GM21723 (cell line): ENCODE data around the gene VPS54.
"Not testable (repeated sequence)": the region's sequence is repeated elsewhere in the genome, so short reads cannot be mapped to it uniquely, and the experiment has no call there.

Source experiments
- ATAC-seq: cut with Tn5 transposase; IDR thresholded peaks from one replicate; pipeline ENCODE4 v1.9.1; 2021; ENCODE audit warnings: mild to moderate bottlenecking, moderate library complexity; ENCODE audit not compliant: unreplicated experiment

The VPS54 gene

GRCh38 chr2:63874204-63875130, 144.8 kb downstream of the VPS54 start:
- ATAC-seq: no peak

DNA sequence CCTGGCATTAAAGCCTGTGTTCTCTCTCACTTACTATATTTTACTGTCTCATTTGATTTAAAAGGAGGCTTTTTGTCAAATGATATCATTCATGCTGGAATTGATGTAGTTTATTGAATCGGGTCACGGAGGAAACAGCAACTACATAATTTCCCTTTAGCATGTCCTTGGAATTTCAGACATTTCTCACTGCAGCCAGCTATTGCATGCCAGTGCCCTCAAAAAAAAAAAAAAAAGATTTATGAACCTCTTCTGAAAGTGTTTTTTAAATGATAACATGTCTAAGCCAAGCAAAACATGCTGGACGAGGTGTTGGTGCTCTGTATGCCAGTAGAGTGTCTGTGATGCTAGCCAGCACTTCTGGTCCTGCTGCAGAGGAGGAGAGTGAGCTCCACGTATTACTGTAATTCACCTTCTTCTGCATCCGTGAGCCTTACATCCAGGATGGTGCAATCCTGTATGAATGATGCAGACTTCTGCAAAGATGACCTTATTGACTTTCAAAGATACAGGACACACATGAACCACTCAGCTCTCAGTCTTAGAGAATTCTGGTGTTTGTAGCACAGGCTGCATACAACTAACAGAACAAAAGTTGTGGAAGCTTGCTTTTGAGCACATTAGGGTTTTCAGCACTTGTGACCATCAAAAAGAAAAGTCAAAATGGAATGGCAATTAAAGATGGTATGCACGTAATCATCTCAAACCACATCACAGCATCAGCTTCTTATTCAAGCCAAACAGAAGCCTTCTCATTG, 146.5 kb downstream of the VPS54 start:
- no peak for ATAC-seq

- no peak for ATAC-seq
Measured at GRCh38 chr2:63871864-63872263, 147.4 kb downstream of the VPS54 start.

DNA sequence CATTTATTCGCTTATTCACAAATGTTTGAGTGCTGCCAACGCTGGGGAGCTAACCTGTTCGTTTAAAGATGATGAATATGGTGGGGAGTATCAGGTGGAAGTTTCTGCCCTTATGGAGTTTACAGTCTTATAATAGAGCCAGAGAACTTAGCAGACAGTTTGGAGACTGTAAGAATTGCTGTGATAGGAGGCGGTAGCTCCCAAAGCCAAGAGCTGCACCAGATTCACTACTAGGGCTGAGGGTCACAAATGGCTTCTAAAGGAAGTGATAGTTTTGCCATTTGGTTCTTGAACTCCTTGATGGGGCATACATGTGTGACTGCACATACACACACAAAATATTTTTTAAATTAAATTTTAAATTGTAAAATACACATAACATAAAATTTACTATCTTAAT, 148.5 kb downstream of the VPS54 start:
- ATAC-seq: no peak

- no peak for ATAC-seq
Measured at GRCh38 chr2:63866009-63866709, 153.1 kb downstream of the VPS54 start.

GRCh38 chr2:63865159-63865799, 153.9 kb downstream of the VPS54 start:
- ATAC-seq: no peak

- no peak for ATAC-seq
Measured at GRCh38 chr2:63863707-63864106, 155.5 kb downstream of the VPS54 start.

DNA sequence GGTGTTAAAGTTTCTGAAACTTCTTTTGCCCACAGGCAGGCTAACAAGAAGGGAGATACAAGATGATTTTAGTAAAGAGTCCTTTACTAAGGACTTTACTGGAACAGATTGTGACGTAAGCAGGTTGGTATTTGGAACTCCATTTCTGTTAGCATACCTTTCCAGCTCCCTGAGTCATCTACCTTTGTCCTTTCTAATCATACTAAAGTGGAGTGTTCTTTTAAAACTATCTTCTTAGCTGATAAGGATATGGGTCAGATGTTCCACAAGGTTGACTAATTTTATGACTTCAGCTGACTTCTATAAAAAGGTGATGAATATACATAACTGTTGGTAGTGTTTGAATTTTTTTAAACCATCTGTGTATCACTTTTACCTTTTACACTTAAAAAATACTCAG, 156.4 kb downstream of the VPS54 start:
- no peak for ATAC-seq

DNA sequence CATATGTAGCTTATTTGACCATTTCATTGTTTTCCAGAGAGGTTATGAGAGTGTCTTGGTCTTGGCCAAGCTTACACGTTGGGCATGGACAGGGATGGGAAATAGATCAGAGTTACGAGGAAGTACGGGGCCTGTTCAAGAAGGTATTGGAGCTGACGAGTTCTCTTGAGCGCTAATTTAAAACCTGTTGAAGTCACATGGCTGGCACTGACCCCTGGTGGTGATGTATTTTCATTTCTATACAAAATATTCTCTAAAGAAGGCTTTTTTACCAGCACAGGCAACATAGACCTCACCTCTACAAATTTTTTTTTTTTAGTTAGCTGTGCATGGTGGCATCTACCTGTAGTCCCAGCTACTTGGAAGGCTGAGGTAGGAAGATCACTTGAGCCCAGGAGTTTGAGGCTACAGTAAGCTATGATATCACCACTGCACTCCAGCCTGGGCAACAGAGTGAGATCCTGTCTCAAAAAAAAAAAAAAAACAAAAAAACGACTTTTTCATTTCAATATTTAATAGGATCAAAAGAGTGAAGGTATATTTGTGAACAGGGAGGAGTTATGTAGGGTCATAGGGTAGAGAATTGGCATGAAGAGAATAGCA, 157.9 kb downstream of the VPS54 start:
- ATAC-seq: no peak

- no peak for ATAC-seq
Measured at GRCh38 chr2:63858291-63858690, 160.9 kb downstream of the VPS54 start.

DNA sequence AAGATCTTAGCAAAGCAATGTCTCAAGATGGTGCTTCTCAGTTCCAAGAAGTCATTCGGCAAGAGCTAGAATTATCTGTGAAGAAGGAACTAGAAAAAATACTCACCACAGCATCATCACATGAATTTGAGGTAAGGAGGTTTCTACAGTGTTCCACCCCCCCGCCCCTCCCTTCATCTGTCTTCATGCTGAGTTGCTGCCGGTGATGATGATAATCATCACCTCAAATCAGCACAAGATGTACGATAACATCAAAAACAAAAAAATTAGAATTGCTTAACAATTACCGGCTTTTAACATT, 163.0 kb downstream of the VPS54 start:
- no peak for ATAC-seq

- ATAC-seq: no peak
Measured at GRCh38 chr2:63855418-63856302, 163.6 kb downstream of the VPS54 start.

GRCh38 chr2:63853527-63854310, 165.5 kb downstream of the VPS54 start:
- ATAC-seq: no peak

DNA sequence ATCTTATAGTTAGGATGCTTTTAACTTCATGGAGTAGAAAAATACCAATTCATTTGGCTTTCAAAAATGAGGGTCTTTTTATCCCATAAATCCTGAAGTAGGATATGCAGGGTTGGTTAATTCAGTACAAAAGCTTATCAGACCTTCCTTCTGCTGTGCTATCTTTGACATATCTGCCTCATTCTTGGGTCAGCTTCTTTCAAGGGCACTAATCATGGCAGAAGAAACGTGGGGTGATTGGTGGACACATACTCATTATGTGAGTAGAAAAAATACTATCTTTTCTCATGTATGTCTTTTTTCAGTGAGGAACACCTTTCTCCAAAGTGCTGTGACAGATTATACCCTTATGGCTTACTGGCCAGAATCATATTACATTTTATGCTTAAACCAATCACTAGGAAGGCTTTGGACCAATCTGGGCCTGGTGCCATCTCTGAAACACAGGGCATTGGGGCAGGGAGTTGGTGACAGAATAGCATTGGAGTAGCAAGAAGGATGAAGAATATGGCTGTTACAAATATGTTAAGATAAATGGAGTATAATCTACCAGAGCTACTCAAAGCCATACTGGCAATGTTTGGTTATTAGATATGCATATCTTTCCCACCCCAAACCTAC, 167.4 kb downstream of the VPS54 start:
- ATAC-seq: no peak

DNA sequence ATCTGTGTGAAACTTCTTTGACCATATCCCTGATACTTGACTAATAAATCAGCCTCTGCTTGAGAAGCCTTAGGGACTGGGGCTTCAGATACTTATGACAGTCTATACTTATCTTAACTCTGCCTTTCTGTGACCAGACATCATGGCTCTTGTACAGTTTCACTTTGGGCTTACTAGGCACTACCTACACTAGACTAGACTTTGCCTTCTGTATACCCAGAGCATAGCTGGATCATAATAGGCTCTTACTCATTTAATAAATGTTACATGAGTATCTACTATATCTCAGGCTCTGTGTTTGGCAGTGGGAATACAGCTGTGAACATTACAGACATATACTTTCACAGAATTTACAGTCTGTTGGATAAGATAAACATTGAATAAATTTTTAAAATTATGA, 168.6 kb downstream of the VPS54 start:
- no peak for ATAC-seq

- ATAC-seq: no peak
Measured at GRCh38 chr2:63850204-63850571, 169.0 kb downstream of the VPS54 start.

DNA sequence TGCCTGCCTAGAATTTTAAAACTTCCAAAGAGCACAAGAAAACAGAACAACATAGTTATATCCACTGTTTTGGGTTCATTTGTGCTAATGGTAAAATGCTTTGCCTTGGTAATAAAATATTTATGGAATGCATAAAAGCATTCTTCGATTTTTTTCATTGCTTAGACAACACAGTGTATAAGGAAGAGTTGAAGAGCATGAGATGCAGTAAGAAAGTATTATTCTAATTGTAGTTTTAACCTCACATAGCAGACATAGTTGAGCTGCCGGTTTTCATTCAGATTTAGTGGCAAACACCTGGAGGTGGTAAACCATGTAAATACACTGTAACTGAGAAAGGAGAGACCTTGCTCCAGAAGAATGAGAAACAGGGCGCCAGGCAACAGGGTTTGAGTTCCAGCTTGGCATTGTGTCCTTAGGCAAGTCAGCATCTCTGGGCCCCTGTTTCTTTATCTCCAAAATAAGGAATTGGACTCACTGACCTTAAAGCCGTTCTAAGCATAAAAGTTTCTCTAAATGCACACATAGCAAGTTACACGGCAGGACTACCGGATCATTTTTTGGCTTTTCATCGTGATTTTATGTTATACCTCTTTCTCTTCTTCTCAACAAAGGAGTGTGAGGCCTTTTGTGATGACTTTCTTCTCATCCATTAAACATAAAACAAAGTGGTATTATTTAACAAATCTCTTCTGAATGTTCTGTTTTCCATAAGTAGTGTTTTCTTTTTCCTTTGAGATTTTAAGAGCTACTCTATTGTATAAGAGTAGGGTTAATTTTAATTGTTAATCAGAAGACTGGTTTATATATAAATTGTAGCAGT, 169.6 kb downstream of the VPS54 start:
- no peak for ATAC-seq

GRCh38 chr2:63847571-63847970, 171.7 kb downstream of the VPS54 start:
- ATAC-seq: not testable (repeated sequence)
